K562 (cell line): ENCODE data around the gene PGF. TPM values are rescaled to one million over a fixed set of nuclear protein-coding genes. Genes with fewer than 3 reads are reported as not detected.

ENCODE experiments used
- ATAC-seq: fragments of 200-7000 bp; cut with Tn5 transposase; 3 replicates; pipeline ENCODE4 v1.9.1; 2020; ENCODE audit warnings: moderate library complexity
- BruUV-seq: library from RNA; stranded (reverse); fragments of 400-500 nt; replicated peaks from 2 replicates; lab custom pipeline; 2021; lab: Mats Ljungman, UMichigan
- CTCF ChIA-PET: fragments of 300-600 bp; formaldehyde crosslinking; extraction: SDS; loops from one replicate; lab custom pipeline; 2021; ENCODE audit warnings: low intra/inter-chr PET ratio; lab: Yijun Ruan, JAX
- POLR2A ChIA-PET: fragments of 300-600, 350-650 bp; sonication (Branson Sonifier 250); formaldehyde crosslinking; extraction: SDS; loops from one replicate; lab custom pipeline; 2021; ENCODE audit warnings: antibody characterized with exemption, inconsistent platforms; lab: Yijun Ruan, JAX
- DNase-seq, 4 experiments: peaks; one replicate each; pipeline versions ENCODE4 v3.0.0 to v3.0.0-alpha.2; 2011 to 2018; ENCODE audit warnings: low spot score in 3 of 4, mixed read lengths in 3 of 4; ENCODE audit errors: extremely low read depth in 1 of 4
- FAIRE-seq: peaks from 2 replicates; lab custom pipeline; 2011; peaks lifted over from hg19 to GRCh38; lab: Jason Lieb, UNC
- H2AFZ ChIP-seq: 2 replicates; pipeline ENCODE4 v1.6.0; 2011; ENCODE audit warnings: low read depth, low read length, control low read depth, inconsistent platforms
- H3K27ac ChIP-seq: fragments of 200-600 bp; 3 replicates; pipeline ENCODE4 v1.8.0; 2011; ENCODE audit warnings: low read depth, mild to moderate bottlenecking, control low read depth, inconsistent platforms, low read length, moderate library complexity, mixed read lengths; ENCODE audit errors: extremely low read depth
- H3K27me3 ChIP-seq, 2 experiments: fragments of 300-600 bp in 1 of 2; 2 replicates in 1 of 2; 3 replicates in 1 of 2; pipeline versions ENCODE4 v1.6.0 to v1.8.0; 2011; ENCODE audit warnings: inconsistent platforms in 2 of 2, low read length in 2 of 2, mild to moderate bottlenecking in 1 of 2, mixed read lengths in 1 of 2, moderate library complexity in 1 of 2; ENCODE audit not compliant: control insufficient read depth in 2 of 2, insufficient read depth in 2 of 2
- H3K36me3 ChIP-seq: fragments of 300-600 bp; 3 replicates; pipeline ENCODE4 v1.8.0; 2011; ENCODE audit warnings: mild to moderate bottlenecking, low read length, inconsistent platforms; ENCODE audit not compliant: control insufficient read depth, insufficient read depth
- H3K4me1 ChIP-seq, 2 experiments: fragments of 200-600 bp in 1 of 2; replicated peaks in 1 of 2; 2 replicates in 1 of 2; 3 replicates in 1 of 2; pipeline versions ENCODE4 v1.5.1 to v1.8.0; 2011; ENCODE audit warnings: inconsistent platforms in 2 of 2, low read length in 2 of 2, mild to moderate bottlenecking in 1 of 2, mixed read lengths in 1 of 2, moderate library complexity in 1 of 2; ENCODE audit not compliant: control insufficient read depth in 2 of 2, insufficient read depth in 2 of 2
- H3K4me2 ChIP-seq: 2 replicates; pipeline ENCODE4 v1.6.1; 2011; ENCODE audit warnings: low read length, control low read depth, inconsistent platforms, mixed read lengths; ENCODE audit not compliant: insufficient read depth
- H3K4me3 ChIP-seq: fragments of 200-600 bp; sonication (generic), shearing (Covaris generic); 2 replicates; pipeline ENCODE4 v1.5.1; 2016; ENCODE audit warnings: control low read depth, inconsistent platforms
- H3K79me2 ChIP-seq: fragments of 200-600 bp; 3 replicates; pipeline ENCODE4 v1.8.0; 2011; ENCODE audit warnings: low read length, inconsistent platforms; ENCODE audit not compliant: control insufficient read depth, insufficient read depth
- H3K9ac ChIP-seq, 2 experiments: 2 replicates each; pipeline versions ENCODE4 v1.6.0 to v1.6.1; 2011; ENCODE audit warnings: low read depth in 2 of 2, low read length in 2 of 2, control low read depth in 1 of 2, inconsistent platforms in 1 of 2, mild to moderate bottlenecking in 1 of 2, mixed read lengths in 1 of 2; ENCODE audit not compliant: insufficient read depth in 1 of 2
- H3K9me1 ChIP-seq: one replicate; pipeline ENCODE4 v1.6.0; 2011; ENCODE audit warnings: inconsistent platforms, mild to moderate bottlenecking, low read length, moderate library complexity; ENCODE audit not compliant: control insufficient read depth, insufficient read depth
- H3K9me3 ChIP-seq: replicated peaks from 2 replicates; pipeline ENCODE4 v1.5.1; 2011; ENCODE audit warnings: low read depth, low read length, inconsistent platforms; ENCODE audit not compliant: control insufficient read depth, insufficient read depth
- H4K20me1 ChIP-seq: replicated peaks from 2 replicates; pipeline ENCODE4 v1.6.1; 2011; ENCODE audit warnings: low read length, inconsistent platforms, mixed read lengths; ENCODE audit not compliant: control insufficient read depth, insufficient read depth
- GATA2 ChIP-seq: sonication (generic); formaldehyde crosslinking; IDR thresholded peaks from 2 replicates; pipeline ENCODE4 v1.4.0; 2020; ENCODE audit warnings: mild to moderate bottlenecking, missing genetic modification reagents
- MXI1 ChIP-seq: IDR thresholded peaks from 2 replicates; pipeline ENCODE4 v1.6.1; 2011; ENCODE audit warnings: low read depth, mild to moderate bottlenecking, improper control_type of control experiment, low read length
- PKNOX1 ChIP-seq: fragments of 450-650 bp; IDR thresholded peaks from 2 replicates; pipeline ENCODE4 v1.6.1; 2016
- POLR3G ChIP-seq: IDR thresholded peaks from 2 replicates; pipeline ENCODE4 v1.6.1; 2011; ENCODE audit not compliant: insufficient read length, insufficient replicate concordance; ENCODE audit errors: extremely low read depth
- SAFB ChIP-seq: fragments of 200-400 bp; formaldehyde crosslinking; IDR thresholded peaks from 2 replicates; pipeline ENCODE4 v1.6.1; 2017; ENCODE audit warnings: low read depth, low read length, borderline replicate concordance
- SMARCB1 ChIP-seq: IDR thresholded peaks from 2 replicates; pipeline ENCODE4 v1.6.1; 2011; ENCODE audit warnings: improper control_type of control experiment, low read depth; ENCODE audit not compliant: insufficient read length
- SMC3 ChIP-seq: conservative IDR thresholded peaks from 2 replicates; pipeline ENCODE4 v1.6.1; 2011; ENCODE audit warnings: low read depth, low read length, improper control_type of control experiment; ENCODE audit not compliant: insufficient read depth
- TEAD4 ChIP-seq, 2 experiments: sonication (generic) in 1 of 2; formaldehyde crosslinking in 1 of 2; IDR thresholded peaks; 2 replicates each; pipeline versions ENCODE4 v1.6.1 to v1.8.0; 2012 to 2022; ENCODE audit warnings: borderline replicate concordance in 1 of 2, inconsistent platforms in 1 of 2, low read length in 1 of 2, mild to moderate bottlenecking in 1 of 2, missing genetic modification reagents in 1 of 2
- TFE3 ChIP-seq: fragments of 450-650 bp; formaldehyde crosslinking; IDR thresholded peaks from 2 replicates; pipeline ENCODE4 v1.4.0; 2020; ENCODE audit warnings: mild to moderate bottlenecking, mixed read lengths
- WGBS: fragments of 100-300 bp; shearing (Covaris generic); methylation state at CpG from one replicate; pipeline ENCODE4 v1.1.6; 2016; ENCODE audit warnings: low coverage, mixed read lengths; ENCODE audit not compliant: insufficient coverage; ENCODE audit errors: missing lambda C conversion rate; 5-methylcytosine and 5-hydroxymethylcytosine counted together
- in situ Hi-C: fragments of 300-500 bp; cut with MboI; formaldehyde crosslinking; loops from 4 replicates; pipeline ENCODE4 v1.15.0; 2018; ENCODE audit warnings: inconsistent platforms, mixed read lengths
- intact Hi-C: fragments of 100-400 bp; cut with micrococcal nuclease; formaldehyde crosslinking; loops from 2 replicates; pipeline ENCODE4 v1.14.2; 2022
- polyA plus RNA-seq, 8 experiments: library from polyadenylated mRNA; depleted of rRNA in 4 of 8; stranded (reverse) in 5 of 8; unstranded in 3 of 8; fragments of >200 nt; fragmentation: Nextera tagmentation in 2 of 8; fragmentation: Illumina TruSeq in 1 of 8; extraction: Ambion mirVana in 2 of 8; extraction: Trizol in 1 of 8; gene quantifications; 2 replicates each; pipeline versions ENCODE4 v1.2.1 to v1.2.3, GENCODE V29; 2011 to 2014; ENCODE audit warnings: inconsistent platforms in 1 of 8, missing spikeins in 1 of 8
- total RNA-seq, 7 experiments: library from RNA; depleted of rRNA in 6 of 7; stranded (reverse); fragments of >200 nt in 6 of 7; fragmentation: Illumina TruSeq in 2 of 7; extraction: Trizol in 2 of 7; gene quantifications; 2 replicates each; pipeline versions ENCODE4 v1.2.1 to v1.2.3, GENCODE V29; 2011 to 2021; ENCODE audit warnings: low replicate concordance in 1 of 7
- TF ChIP-seq, protein P1 (sequence below): sonication (generic); formaldehyde crosslinking; IDR thresholded peaks from 2 replicates; pipeline ENCODE4 v1.8.1; 2022; ENCODE audit warnings: missing genetic modification reagents
- TF ChIP-seq, protein P2 (sequence below): fragments of 250-450 bp; sonication (Bioruptor Pico); IDR thresholded peaks from 2 replicates; pipeline ENCODE4 v1.9.0; 2021; ENCODE audit warnings: mild to moderate bottlenecking, inconsistent platforms

The PGF gene
- total and polyA plus RNA-seq, 9 of the 15 experiments (the other 6 are each of a cell fraction or from before 2014, with no cell fraction given): 0.04 to 0.44 (median 0.18) TPM

GRCh38 chr14:74952180-74952665, 3.2 kb downstream of the PGF start:
- Histone ChIP-seq H3K4me2 (no peak overlapping the region), H3K27me3 (no peaks in the 10 kb centered on the region), H3K9me3 (no peaks in the 10 kb centered on the region), H3K36me3 (no peaks in the 10 kb centered on the region), H4K20me1 (no peaks in the 10 kb centered on the region), H2AFZ (no peak overlapping the region), H3K27ac (no peak overlapping the region), H3K9me1 (no peaks in the 10 kb centered on the region), H3K4me3 (no peak overlapping the region), H3K9ac (peak overlapping the region in 1 of 2 experiments; percentile 36; a peak in 2 of 4 replicates), H3K79me2 (no peaks in the 10 kb centered on the region), H3K4me1 (peaks cover 0 to 55% of the 10 kb centered on the region in 2 experiments; a peak in 3 of 5 replicates)
- intact Hi-C loops (no loop called here), in situ Hi-C loops (no loop called here)
- POLR2A ChIA-PET: no interaction called here
- ATAC-seq (no peak), FAIRE-seq (no peak), DNase-seq (no peak)
- BruUV-seq: no TSS peak
- CTCF ChIA-PET: no interaction called here
- 34% methylated on average over 6 of the region's 6 CpGs for WGBS
- no peak for TF ChIP-seq TFE3 (CRISPR knock-in tag)
- TF ChIP-seq SMARCB1: no peak
- TF ChIP-seq, protein P1, sequence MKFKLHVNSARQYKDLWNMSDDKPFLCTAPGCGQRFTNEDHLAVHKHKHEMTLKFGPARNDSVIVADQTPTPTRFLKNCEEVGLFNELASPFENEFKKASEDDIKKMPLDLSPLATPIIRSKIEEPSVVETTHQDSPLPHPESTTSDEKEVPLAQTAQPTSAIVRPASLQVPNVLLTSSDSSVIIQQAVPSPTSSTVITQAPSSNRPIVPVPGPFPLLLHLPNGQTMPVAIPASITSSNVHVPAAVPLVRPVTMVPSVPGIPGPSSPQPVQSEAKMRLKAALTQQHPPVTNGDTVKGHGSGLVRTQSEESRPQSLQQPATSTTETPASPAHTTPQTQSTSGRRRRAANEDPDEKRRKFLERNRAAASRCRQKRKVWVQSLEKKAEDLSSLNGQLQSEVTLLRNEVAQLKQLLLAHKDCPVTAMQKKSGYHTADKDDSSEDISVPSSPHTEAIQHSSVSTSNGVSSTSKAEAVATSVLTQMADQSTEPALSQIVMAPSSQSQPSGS: no peak
- no peak for TF ChIP-seq SMC3
- TF ChIP-seq TEAD4 (IDR thresholded peaks at IDR 0.05; ENCODE audit: low read length): no peak
- no peak for TF ChIP-seq TEAD4 (CRISPR knock-in tag; IDR thresholded peaks at IDR 0.05; ENCODE audit: borderline replicate concordance)
- TF ChIP-seq POLR3G: no peak
- TF ChIP-seq GATA2 (CRISPR knock-in tag): no peak
- no peak for TF ChIP-seq PKNOX1
- TF ChIP-seq SAFB: no peak
- TF ChIP-seq MXI1: no peak
- TF ChIP-seq, protein P2, sequence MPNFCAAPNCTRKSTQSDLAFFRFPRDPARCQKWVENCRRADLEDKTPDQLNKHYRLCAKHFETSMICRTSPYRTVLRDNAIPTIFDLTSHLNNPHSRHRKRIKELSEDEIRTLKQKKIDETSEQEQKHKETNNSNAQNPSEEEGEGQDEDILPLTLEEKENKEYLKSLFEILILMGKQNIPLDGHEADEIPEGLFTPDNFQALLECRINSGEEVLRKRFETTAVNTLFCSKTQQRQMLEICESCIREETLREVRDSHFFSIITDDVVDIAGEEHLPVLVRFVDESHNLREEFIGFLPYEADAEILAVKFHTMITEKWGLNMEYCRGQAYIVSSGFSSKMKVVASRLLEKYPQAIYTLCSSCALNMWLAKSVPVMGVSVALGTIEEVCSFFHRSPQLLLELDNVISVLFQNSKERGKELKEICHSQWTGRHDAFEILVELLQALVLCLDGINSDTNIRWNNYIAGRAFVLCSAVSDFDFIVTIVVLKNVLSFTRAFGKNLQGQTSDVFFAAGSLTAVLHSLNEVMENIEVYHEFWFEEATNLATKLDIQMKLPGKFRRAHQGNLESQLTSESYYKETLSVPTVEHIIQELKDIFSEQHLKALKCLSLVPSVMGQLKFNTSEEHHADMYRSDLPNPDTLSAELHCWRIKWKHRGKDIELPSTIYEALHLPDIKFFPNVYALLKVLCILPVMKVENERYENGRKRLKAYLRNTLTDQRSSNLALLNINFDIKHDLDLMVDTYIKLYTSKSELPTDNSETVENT: no peak
